Transverse colon (tissue), 3 donors: Measurements from ENCODE around the gene C10orf71.

Experiments used
- CTCF ChIP-seq, 5 experiments: fragments of 200-600 bp in 3 of 5; fragments of 450-650 bp in 2 of 5; sonication (generic) in 3 of 5; IDR thresholded peaks; 1 replicate in 2 of 5; 2 replicates in 3 of 5; pipeline ENCODE4 v1.5.1; 2016 to 2017; ENCODE audit warnings: antibody characterized with exemption in 5 of 5, inconsistent platforms in 3 of 5, mild to moderate bottlenecking in 2 of 5, moderate library complexity in 1 of 5
- POLR2A ChIP-seq: fragments of 450-650 bp; IDR thresholded peaks from one replicate; pipeline ENCODE4 v1.6.1; 2016; ENCODE audit warnings: antibody characterized with exemption, mild to moderate bottlenecking, moderate library complexity

GRCh38 chr10:49254150-49254549 is 44.8 kb upstream of the C10orf71 start:
- TF ChIP-seq POLR2A (no peak), CTCF (IDR thresholded peaks at IDR 0.05) (no peak)
